Mucosa of descending colon (tissue), 3 donors: ENCODE data around the gene ARHGAP29. TPM values are rescaled to one million over a fixed set of nuclear protein-coding genes. Genes with fewer than 3 reads are reported as not detected.

Source experiments
- ATAC-seq: fragments of 200-7000 bp; cut with Tn5 transposase; one replicate; pipeline ENCODE4 v1.9.1; 2020; ENCODE audit warnings: mild to moderate bottlenecking, moderate library complexity
- DNase-seq, 3 donors: peaks; one replicate each; pipeline ENCODE4 v3.0.0-alpha.2; 2020
- H3K36me3 ChIP-seq: fragments of 200-600 bp; one replicate; pipeline ENCODE4 v1.8.0; 2021; ENCODE audit warnings: low read depth, mild to moderate bottlenecking
- H3K4me1 ChIP-seq: fragments of 200-600 bp; one replicate; pipeline ENCODE4 v1.8.0; 2021; ENCODE audit warnings: low read depth, mild to moderate bottlenecking
- H3K4me3 ChIP-seq: fragments of 200-600 bp; one replicate; pipeline ENCODE4 v1.8.0; 2021; ENCODE audit warnings: mild to moderate bottlenecking
- H3K9me3 ChIP-seq: fragments of 200-600 bp; one replicate; pipeline ENCODE4 v1.8.0; 2021; ENCODE audit warnings: mild to moderate bottlenecking
- intact Hi-C, 2 donors: fragments of 100-400 bp; cut with DNase I in 1 of 2; cut with micrococcal nuclease in 1 of 2; formaldehyde crosslinking; loops; one replicate each; pipeline versions ENCODE4 v1.11.0 to v1.11.1; 2022; cut with DNase I, micrococcal nuclease
- total RNA-seq, 3 donors: library from RNA; stranded (reverse); fragmentation: NEBNext Ultra II Directional in 2 of 3; extraction: Animal tissue kit (Norgen Biotek cat#: 25700) in 2 of 3; gene quantifications; one replicate each; pipeline versions ENCODE4 v1.2.1 to v1.2.4, GENCODE V29; 2021 to 2023
- TF ChIP-seq, protein P1 (sequence below): fragments of 200-600 bp; IDR thresholded peaks from one replicate; pipeline ENCODE4 v1.8.0; 2022; ENCODE audit warnings: antibody characterized with exemption, mild to moderate bottlenecking
- donor health status: DM: no; HTN: no; CAD: no; lungs with moderate emphysema.
- donor health status: DM: no; HTN: no; CAD: no.
- donor health status: DM: no; HTN: yes; CAD: no.

ARHGAP29 gene
- total RNA-seq, 3 donors from 2014 or later = 2.6 to 11.9 (median 6.7) TPM

DNA sequence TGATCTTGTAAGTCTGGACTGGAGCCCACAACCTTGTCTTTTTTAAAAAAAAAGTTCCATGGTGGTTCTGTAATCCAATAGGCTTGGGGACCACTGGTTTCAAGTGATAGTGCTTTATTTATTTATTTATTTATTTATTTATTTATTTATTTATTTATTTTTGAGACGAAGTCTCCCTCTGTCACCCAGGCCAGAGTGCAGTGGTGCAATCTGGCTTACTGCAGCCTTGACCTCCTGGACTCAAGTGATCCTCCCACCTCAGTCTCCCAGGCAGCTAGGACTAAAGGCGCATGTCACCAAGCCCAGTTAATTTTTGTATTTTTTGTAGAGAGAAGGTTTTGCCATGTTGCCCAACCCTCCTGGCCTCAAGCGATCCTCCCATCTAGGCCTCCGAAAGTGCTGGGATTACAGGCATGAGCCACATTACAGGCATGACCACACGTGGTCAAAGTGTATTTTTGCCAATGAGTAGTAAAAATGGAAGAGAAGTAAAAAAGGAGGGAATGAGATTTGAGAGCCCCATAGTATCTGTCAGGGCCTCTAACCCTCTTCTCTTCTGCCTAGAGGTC is 44.8 kb upstream of the ARHGAP29 start:
- no peaks in the 10 kb centered on the region for H3K9me3 ChIP-seq
- DNase-seq (no peak), ATAC-seq (no peak)
- H3K4me1 ChIP-seq = no peaks in the 10 kb centered on the region
- TF ChIP-seq, protein P1, sequence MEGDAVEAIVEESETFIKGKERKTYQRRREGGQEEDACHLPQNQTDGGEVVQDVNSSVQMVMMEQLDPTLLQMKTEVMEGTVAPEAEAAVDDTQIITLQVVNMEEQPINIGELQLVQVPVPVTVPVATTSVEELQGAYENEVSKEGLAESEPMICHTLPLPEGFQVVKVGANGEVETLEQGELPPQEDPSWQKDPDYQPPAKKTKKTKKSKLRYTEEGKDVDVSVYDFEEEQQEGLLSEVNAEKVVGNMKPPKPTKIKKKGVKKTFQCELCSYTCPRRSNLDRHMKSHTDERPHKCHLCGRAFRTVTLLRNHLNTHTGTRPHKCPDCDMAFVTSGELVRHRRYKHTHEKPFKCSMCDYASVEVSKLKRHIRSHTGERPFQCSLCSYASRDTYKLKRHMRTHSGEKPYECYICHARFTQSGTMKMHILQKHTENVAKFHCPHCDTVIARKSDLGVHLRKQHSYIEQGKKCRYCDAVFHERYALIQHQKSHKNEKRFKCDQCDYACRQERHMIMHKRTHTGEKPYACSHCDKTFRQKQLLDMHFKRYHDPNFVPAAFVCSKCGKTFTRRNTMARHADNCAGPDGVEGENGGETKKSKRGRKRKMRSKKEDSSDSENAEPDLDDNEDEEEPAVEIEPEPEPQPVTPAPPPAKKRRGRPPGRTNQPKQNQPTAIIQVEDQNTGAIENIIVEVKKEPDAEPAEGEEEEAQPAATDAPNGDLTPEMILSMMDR = no peak
- H3K4me3 ChIP-seq = no peak overlapping the region
- intact Hi-C loops = no loop called here
- no peaks in the 10 kb centered on the region for H3K36me3 ChIP-seq

DNA sequence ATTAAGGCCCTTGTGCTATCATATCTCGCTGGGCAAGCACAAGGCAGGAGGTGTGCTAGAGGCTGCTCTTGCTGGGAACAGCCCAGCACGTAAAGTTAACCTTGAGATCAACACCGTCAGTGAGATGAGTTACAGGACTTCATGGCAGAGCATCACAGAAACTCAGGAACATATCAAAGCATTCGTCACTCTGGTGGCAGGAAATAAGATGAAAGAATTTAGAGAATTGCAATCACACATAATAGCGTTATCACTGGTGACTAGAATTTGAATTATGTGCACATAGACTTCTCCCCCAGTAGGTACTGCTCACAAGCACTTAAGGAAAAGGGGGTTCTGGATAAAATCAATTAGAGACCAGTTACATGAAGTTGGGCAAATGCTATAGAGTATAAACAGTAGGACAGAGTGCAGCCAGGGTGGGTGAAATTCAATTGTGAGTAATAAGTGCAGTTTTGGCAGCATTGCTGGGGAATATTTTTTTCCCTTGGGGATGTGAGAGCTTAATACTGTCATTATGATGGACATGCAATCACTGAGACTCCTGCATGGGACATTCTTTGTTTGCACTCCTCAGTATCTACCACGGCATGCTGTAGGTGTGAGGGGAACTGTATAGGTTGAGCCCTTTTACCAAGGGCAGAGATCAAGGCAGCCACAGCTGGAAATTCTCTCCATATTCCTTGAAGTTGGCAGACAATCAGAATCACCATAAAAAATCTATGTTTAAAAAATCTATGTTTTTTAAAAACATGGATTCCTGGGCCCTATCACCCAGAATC is 44.2 kb upstream of the ARHGAP29 start:
- Histone ChIP-seq H3K4me3 (no peak overlapping the region), H3K4me1 (no peaks in the 10 kb centered on the region), H3K36me3 (no peaks in the 10 kb centered on the region), H3K9me3 (no peaks in the 10 kb centered on the region)
- TF ChIP-seq, protein P1 = no peak
- no peak for DNase-seq
- no peak for ATAC-seq
- intact Hi-C loops = no loop called here

DNA sequence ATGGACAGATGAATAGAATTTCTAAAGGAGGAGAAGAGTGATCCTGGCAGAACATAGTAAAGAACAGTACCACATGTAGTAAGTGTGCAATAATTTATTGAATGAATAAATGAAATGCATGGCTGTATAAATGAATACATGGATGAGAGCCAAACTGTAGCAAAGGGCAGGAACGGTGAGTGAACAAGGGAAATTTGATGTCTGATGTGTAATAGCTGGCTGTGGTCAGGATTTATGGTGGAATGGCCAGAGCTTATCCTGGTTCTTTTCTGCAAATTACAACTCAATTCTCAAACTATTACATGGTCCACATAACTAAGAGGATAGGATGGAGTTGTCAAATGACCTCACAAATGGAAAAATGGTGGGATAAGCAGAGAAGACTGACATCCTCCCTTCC is 43.2 kb upstream of the ARHGAP29 start:
- DNase-seq (no peak), ATAC-seq (no peak)
- intact Hi-C loops = no loop called here
- TF ChIP-seq, protein P1 = no peak
- H3K4me3 ChIP-seq = no peak overlapping the region
- H3K36me3 ChIP-seq = no peaks in the 10 kb centered on the region
- no peaks in the 10 kb centered on the region for H3K4me1 ChIP-seq
- H3K9me3 ChIP-seq = no peaks in the 10 kb centered on the region

DNA sequence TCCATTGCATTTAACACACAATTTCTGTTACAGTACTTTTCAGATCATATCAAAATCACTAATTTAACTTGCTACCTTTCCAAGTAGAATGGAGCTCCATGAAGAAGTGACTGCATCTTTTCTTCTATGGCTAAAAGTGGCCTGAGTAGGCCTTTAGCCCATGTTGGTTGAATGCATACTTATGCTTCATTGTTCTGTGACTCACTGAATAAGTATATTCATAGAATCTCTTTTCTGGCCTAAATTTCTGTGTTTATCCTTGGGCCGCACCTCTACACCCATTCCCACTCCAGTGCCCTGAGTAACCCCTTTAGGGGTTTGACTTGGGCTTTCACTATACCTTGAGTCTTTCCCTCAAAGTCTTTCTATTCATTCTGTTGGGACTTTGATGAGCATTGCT is 42.1 kb upstream of the ARHGAP29 start:
- H3K9me3 ChIP-seq = no peaks in the 10 kb centered on the region
- no peaks in the 10 kb centered on the region for H3K4me1 ChIP-seq
- TF ChIP-seq, protein P1 = no peak
- H3K4me3 ChIP-seq = no peak overlapping the region
- DNase-seq (no peak), ATAC-seq (no peak)
- no peaks in the 10 kb centered on the region for H3K36me3 ChIP-seq
- intact Hi-C loops = no loop called here

DNA sequence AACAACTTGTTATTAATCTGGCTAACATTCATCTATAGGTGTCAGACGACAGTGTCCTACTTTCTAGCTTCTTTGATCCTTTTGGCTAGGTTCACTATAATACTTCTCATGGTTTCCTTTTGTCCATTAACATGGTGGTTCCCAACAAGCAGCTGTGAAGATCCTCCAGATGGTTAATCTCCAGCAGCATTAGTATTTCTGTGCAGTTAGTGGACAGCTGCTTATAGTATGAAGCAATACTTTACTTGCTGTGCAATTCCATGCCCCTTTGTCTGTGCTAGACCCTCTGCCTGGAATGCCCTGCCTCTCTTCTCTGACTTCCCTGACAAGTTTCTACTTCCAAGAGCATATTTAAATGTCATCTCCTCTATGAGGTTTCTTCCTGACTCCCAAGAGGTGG is 41.7 kb upstream of the ARHGAP29 start:
- Histone ChIP-seq H3K4me1 (no peaks in the 10 kb centered on the region), H3K9me3 (no peaks in the 10 kb centered on the region), H3K36me3 (no peaks in the 10 kb centered on the region), H3K4me3 (no peak overlapping the region)
- no peak for ATAC-seq
- intact Hi-C loops = no loop called here
- DNase-seq = no peak
- TF ChIP-seq, protein P1 = no peak
